Raji (cell line): Measurements from ENCODE around the gene CIB2.

Experiments used
- POLR2A ChIP-seq: IDR thresholded peaks from 2 replicates; pipeline ENCODE4 v1.6.1; 2011; ENCODE audit warnings: low read depth, low read length, control low read depth; ENCODE audit not compliant: insufficient read depth

The CIB2 gene

GRCh38 chr15:78129751-78130287 lies 1.4 kb downstream of the CIB2 start:
- TF ChIP-seq POLR2A, result no peak

- no peak for TF ChIP-seq POLR2A
Observed at GRCh38 chr15:78129077-78129750, 2.0 kb downstream of the CIB2 start.

DNA sequence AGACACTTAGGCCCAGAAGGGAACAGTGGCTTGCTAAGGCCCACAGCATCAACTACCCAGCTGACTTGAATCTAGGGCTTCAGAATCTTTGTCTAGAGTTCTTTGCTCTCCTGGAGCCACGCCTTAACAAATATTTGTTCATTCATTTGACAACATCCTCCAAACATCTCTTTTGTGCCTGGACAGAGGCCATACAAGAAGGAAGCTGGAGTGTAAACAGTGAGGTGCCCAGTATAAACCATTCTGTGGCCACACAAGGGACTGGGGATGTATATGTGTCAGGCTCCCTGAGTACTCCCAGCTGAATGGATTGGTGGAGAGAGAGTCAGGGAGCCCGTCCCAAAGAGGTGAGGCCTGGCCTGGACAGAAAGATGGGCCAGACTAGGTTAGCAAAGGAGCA lies 3.4 kb downstream of the CIB2 start:
- TF ChIP-seq POLR2A, result no peak

GRCh38 chr15:78125267-78125666 lies 6.0 kb downstream of the CIB2 start:
- TF ChIP-seq POLR2A, result no peak

DNA sequence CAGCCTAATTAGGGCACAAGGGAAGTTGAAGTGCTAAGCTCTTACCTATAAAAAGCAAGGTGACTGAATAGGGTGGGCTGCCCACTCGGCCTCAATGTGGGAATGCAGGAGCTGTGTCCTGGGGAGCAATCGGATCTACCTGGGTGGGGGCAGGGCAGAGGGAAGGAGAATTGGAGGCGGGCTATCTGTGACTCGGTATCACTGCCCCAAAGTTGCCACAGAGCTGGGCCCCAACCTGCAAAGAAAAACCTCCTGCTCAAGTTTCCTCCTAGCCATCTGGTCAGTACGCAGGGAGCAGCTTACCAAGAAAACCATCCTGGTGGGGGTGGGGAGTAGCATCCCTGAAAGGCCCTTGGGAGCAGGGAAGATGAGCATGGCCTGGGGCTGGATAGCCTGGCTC lies 10.7 kb downstream of the CIB2 start:
- TF ChIP-seq POLR2A, result no peak

DNA sequence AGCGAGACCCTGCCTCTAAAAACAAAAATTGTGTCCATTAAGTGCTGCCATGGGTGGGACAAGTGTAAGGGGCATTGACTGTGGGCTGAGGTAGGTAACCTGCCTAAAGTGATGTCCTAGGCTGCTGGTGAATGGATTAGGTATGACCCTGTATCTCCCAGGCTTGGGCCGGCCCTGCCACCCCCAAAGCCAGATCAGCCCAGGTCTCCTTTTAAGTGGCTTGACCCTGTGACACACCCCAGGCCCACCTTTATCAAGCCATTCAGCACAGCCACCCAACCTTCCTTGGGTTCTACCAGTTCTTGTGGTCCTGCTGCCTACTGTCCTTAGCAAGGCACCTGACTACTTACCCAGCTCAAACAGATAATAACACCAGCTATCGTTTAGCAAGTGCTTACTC lies 18.7 kb downstream of the CIB2 start:
- no peak for TF ChIP-seq POLR2A

DNA sequence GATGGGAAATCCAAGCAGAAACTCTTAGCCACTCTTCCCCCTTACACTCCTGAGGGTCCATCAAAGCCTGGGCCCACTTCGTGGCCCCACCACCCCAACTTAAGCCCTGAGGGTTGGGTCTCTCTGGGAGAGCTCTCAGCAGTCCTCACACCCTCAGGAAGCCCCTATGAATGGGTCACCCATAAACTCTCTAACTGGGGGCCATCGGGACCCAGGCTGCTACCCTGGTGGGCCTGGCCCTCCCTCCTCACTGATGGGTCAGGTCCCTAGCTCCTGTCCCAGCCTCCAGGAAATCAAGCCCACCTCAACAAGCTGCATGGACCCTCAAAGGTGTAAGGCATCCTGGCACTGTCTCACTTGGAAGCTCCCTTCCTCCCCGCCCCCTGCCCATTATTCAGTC lies 19.5 kb downstream of the CIB2 start:
- no peak for TF ChIP-seq POLR2A

DNA sequence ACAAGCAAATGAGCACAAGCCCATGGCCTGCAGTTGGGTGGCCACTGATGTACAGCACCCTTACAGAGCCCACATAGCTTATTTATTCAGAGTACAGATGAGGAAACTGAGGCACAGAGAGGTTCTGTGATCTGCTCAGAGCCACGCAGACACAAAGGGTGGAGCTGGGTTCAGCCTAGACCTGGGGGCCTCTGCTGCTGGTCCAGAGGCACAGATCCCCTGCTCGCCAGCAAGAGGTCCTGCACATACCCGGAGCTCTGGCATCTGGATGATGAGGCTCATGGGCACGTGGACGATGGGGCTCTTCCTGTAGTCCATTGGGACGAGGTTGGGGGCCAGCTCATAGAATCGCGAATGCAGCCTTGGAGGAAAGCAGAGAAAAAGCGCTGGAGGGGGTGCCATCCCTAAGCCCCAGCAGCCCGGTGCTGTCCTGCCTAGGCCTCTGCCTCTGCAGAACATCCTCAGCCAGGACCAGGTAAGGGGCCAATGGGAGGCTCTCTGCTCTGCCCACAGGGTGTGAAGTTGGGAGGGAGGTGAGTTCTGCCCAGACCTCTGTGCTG lies 20.2 kb downstream of the CIB2 start:
- no peak for TF ChIP-seq POLR2A

GRCh38 chr15:78110096-78110495 lies 21.1 kb downstream of the CIB2 start:
- TF ChIP-seq POLR2A, result no peak

GRCh38 chr15:78109156-78109555 lies 22.1 kb downstream of the CIB2 start:
- no peak for TF ChIP-seq POLR2A

DNA sequence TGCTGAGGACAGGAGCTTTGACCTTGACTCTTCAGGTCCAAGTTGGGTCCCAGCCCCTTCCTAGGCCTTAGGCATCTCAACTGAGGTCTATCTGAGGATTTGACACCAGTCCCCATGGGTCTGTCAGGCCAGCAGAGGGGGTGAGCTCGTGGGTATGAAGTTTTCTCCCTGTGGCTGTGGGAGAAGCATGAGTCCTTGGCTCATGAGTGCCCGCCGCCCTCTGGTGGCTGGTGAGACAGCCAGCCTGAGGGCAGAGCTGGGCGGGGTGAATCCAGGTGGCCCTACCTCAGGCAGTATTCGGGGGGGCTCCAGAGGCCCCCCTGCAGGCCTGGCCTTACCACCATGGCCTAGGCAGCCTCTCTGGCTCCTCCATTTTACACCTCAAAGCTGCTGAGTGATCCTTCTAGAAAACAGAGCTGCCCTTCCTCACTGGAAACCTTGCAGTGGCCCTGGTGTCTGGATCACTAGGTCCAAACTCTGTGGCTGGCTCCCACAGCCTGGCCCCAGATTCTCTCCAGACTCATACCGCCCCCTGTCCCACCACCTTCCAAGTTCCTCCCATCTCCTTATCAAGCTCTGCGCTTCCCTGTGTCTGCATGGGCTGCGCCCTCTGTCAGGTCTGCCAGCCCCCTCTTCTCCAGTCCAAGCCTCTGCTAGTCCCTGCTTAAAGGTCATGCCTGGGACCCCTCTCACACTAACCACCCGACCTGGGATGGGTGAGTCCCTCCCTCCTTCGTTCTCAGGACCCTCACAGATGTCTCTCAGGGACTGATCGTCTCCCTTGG lies 22.8 kb downstream of the CIB2 start:
- no peak for TF ChIP-seq POLR2A

DNA sequence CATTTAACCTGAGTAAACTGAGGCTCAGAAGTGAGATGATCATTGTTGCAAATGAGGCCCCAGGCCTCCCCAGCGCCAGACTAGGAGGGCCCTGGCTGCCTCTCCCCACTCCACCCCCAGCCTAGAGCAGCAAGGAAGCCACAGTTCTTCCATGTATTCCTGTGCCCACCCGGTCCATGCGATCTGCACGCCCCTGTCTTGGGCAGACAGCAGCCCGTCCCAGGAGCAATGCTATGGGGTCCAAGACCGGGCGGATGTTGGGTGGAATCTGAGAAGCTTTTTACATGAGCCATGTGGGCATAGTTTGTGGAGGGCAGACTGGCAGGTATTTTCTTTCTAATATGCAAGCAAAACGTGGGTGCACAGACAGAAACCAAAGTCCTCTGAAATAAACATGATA lies 23.8 kb downstream of the CIB2 start:
- no peak for TF ChIP-seq POLR2A

- TF ChIP-seq POLR2A, result no peak
Observed at GRCh38 chr15:78105476-78106241, 25.6 kb downstream of the CIB2 start.

- no peak for TF ChIP-seq POLR2A
Observed at GRCh38 chr15:78104566-78105475, 26.4 kb downstream of the CIB2 start.
